Esophagus mucosa (tissue), 1 donor: ENCODE data around the gene CDH23. TPM values are rescaled to one million over a fixed set of nuclear protein-coding genes. Genes with fewer than 3 reads are reported as not detected.

Source experiments
- ATAC-seq: fragments of 200-7000 bp; cut with Tn5 transposase; one replicate; pipeline ENCODE4 v1.9.1; 2020
- total RNA-seq: library from RNA; stranded (reverse); gene quantifications from one replicate; pipeline ENCODE4 v1.2.4, GENCODE V29; 2023
- donor health status: DM: yes; HTN: yes; CAD: no.

CDH23 gene
- total RNA-seq, 1 donor from 2014 or later, result 1.3 TPM

DNA sequence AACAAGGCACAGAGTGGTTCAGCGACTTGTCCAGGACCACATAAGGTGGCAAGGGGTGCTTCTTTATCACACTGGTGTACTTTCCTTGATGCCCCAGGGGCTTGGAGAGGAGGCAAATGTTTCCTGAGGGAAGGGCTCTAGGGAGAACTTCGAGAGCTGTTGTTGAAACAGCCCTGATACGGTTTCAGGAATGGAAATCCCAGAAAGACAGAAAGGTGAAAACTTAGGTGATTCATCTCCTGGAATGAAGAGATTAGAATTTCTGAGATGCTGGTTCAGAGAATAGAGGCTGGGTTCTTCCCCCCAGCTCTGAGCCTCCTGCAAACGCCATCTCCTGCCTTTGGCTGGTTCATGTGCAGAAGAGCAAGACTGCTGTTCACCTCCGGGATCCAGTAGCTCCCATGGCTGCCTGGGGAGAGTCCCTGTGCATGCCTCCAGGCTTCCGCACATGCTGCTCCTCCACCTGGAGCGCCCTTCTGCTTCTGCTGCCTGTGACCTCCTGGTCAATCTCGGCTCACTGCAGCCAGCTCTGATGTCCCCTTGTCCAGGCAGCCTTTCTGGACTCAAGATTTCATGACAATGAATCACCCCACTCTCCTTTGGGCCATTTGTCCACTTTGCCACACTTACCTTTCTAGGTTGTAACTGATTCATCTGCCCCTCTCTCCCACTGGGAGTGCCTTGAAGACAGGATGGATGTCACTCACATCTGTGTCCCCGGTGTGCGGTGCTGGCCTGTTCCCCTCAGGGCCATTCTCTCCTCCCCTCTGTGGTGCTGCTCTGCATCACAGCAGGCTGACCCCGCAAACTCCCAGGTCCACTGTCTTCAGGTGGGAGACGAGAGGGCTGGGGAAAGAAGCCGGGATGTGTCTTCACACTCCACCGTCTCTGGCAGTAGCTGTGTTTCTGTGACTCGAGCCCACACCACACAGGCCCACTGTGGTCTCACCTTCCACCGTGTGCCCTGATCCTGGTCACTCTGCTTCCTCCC, 3.6 kb upstream of the CDH23 start:
- ATAC-seq, result no peak

DNA sequence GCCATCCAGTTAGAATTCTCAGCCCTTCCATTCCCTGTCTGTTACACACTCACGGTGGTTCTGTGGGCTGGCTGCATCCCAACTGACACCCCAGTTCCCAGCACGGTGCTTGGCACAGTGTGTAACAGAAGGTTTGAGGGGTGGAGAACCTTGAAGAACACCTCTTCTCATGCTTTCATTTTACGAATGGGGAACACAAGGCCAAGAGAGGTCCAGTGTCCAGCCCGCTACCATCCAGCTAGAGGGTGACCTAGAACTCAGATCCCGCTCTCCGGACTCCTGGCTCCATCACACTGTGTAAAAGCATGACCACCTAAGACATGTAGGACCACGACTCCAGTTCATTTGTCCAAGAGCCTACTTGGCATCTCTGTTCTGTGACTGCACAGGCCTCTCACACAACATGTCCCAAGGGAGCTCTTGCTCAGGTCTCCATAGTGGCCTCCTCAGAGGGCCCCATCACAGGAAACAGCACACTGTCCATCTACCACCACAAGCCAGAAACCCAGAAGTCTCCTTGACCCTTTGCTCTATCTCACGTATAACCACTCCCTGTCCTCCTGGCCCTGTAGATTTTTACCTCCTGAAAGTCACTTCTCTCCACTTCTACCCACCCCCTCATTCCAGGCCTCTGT, 2.8 kb upstream of the CDH23 start:
- no peak for ATAC-seq

DNA sequence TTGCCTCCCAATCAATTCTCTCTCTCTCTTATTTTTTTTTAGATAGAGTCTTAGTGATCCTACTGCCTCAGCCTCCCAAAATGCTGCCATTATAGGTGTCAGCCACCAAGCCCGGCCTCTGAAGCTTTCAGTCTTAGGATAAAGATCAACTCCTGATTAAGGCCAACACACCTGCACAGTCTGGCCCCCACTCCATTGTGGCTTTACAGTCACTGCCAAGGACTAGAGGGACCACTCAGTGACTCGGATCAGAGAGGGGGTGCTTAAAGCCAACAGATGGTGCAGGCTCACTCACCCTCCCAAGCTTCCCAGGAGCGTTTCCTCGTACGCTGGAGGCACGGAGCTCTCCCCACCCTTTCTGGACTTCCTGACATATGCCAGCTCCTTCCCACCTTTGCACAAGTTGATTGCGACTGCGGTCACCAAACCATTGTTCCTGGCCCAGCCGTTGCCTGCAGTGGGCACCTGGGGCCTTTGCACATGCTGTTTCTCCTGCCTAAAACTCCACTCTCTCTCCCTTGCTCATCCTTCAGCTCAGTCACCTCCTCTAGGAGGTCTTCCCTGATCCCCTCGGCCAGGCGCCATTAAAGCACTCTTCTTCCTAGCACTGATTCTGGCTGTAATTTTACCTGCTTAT, 1.7 kb upstream of the CDH23 start:
- ATAC-seq, result no peak

DNA sequence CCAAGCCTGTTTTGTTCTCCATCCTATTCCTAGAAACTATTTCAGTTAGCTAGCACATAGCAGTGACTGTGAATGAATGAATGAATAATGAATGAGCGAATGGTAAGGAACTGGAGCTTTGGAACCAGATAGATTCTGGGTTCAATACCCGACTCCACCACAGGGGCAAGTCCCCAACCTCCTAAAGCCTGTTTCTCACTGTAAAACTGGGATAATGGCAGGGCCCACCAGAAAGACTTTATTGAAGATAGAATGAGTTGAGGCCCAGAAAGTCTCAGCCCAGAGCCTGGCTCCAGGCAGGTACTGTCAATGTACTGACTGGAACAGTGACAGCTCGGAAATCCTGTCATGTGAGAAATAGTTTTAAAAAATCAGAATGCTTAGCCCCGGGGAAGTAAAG, 1.1 kb upstream of the CDH23 start:
- ATAC-seq, result no peak

DNA sequence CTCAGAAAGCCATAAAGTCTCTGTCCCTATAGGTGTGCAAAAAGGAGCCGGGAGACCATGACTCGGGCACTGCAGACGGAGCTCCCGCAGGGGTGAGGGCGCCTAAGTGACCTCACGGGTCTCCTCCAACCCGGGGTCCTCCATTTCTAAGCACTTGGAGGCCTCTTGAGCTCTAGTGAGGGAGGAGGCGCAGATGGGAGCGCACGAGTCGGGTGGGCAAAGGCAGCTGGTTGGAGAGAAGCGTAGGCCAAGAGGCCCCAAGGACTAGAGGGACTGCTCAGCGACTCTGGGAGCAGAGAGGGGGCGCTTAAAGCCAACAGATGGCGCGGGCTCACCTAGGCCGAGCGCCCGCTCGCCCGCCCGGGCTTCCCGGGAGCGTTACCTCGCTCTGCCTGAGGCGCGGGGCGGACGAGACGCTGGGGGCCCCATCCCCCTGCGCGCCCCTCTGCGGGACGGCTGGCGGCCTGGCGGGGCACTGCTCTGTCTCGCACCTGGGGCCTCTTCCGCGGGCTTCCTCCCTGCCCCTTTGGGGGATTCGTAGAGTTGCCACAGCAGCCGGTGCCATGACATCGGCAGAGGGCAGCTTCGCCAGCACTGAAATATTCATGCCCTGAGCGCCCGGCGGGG, 523 bp upstream of the CDH23 start:
- ATAC-seq, result peak; percentile 46

DNA sequence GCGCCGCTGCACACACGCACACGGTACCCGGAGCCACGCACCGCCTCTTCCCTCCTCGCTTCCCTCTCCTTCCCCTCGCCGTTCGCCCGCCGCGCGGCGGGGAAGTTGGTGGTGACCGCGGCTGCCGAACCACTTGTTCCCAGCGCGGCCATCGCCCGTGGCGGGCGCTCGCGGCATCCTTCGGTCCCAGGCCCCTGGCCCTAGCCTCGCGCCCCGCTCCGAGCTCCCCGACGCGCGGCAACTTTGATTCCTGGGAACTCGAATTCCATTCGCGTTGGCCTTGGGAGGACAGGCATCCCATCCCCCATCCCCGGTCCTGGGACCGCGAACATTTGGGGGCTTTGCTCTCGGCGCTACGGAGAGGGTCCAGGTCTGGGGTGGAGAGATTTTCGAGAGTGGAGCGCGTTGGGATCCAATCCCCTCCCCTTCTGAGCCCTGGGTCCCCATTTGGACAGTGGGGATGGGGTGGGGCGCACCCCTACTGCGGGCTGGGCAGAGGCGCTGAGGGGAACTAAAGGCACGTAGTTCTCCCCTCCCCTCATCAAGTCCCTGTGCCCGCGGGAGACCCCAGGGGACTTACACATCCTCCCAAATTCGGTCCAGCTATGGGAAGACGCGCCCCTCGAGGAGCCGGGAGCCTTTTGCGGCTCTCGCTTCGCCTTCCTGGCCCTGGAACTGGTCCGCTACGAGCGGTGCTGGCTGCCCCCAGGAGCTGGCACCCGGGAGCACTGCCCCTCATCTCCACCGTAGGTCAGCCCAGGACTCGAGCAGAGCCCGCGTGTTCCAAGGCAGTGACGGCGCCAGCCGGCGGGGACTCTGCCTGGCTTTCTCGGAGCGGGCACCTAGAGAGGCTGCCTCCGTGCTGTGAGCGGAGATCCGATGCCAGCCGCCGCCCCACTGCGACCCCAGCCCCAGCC, 834 bp downstream of the CDH23 start:
- no peak for ATAC-seq

DNA sequence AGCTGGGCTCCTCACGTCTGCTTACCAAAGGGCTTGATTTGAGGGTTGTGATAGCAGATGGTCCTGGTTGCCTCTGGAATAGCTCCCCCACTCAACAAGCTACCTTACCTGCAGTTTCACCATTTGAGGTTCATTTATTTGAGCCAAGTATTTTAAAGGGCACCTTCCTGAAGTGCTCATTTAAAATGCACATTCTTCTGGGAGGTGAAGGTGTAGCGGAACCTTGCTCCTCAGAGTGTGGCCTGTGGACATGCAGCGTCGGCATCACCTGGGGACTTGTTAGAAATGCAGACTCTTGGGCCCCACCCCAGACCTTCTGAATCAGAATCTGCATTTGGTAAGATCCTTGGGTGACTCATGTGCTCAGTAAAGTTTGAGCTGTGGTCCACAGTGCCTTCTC, 2.3 kb downstream of the CDH23 start:
- no peak for ATAC-seq

DNA sequence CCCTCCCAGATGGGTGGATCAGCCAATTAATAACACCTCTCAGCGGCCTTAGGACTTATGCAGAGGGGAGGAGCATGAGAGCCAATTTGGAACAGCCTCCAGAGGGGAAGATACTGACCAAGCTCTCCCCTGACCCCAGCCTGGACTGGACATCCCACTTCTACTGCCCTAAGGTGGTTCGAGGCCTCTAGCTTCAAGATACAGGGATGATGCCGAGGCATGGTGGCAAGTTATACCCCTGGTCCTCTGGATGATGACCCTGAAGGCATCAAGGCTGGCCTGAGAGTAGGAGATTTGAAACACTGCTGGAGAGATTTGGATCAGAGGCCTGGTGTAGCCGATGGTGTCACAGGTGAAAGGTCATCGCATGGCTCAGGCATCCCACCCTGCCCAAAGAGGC, 3.2 kb downstream of the CDH23 start:
- ATAC-seq, result peak; percentile 37

DNA sequence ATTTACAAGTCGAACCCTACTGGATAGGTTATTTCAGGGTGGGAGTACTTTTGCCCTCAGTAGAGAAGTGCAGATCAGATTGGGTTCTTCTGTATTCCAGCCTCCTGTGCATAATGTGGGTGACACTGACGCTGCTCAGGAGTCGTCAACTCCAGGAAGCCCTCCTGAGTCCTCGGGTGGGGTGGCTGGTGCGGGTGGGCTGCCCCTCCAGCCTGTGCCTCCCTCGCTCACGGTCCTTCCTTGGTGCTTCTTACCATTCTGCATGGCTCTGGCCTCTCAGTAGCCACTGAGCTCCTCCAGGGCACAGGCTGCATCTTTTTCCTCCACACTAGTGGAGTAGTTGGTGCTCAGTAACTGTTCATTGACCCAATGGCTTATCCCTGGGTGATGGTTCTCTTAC, 4.3 kb downstream of the CDH23 start:
- ATAC-seq, result no peak

DNA sequence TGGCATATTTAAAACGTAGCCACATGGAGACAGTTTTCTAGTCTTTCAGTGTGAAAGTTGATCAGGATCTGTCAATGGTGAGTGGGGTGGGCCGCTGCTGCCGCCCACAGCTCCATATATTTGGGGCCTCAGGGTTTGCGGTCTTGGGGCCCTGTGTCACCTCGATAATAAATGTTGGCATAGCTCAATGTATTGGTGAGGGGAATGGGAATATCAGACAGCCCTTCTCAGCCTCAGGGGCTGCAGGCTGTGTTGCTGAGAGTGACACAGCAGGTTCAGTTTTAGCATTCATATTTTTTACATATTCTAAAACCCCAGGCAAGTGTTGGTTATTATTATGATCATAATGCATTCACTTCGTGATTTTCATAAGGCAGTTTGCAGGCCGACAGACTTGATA, 5.3 kb downstream of the CDH23 start:
- no peak for ATAC-seq

DNA sequence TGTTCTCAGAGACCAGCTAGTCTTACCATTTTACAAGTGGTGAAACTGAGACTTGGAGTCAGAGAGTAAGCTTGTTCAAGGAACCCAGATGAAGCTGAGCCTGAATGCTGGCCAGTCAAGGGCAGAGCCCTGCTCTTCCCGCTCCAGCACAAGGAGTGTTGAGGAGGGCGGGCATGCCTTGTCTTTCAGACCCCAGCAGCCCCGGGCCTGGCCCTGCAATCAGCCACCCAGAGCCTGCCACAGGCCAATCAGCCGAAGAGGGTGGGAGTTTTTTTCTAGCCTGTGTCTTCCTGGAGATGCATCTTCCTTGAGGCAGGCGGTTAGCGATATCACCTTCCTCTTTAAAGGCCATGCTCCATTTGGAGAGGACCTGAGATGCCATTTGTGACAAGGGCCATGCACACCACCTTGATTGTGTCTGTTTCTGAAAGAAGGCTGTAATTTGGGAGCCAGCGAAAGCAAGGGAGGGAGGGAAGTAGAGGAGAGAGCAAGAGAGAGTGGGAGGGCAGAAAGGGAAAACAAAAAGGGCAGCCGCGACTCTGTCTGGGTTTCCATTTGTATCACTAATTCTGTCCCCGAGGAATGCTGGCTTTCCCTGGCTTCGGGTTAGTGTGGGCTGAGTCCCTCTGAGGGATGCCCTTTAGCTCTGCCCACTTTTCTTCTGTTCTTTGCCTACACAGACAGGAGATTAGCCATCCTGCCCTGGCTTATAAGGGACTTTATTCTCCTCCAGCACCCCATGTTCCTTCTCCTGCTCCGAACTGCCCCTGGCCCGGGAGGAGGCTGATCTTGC, 8.0 kb downstream of the CDH23 start:
- no peak for ATAC-seq

DNA sequence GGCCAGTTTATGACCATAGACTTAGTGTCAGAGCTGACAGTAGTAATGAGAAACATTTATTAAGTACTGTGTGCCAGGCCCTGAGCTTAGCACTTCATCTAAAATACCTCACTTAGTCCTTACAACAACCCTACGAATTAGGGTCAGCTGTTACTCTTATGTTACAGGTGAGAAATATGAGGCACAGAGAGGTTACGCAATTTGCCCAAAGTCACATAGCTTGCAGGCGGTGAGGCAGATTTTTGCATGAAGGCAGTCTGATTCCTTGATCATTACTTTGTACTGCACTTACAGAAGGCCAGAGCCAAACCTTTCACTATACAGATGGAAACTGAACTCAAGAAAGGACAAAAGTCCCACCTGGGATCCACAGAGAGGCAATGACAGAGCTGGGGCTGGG, 10.2 kb downstream of the CDH23 start:
- no peak for ATAC-seq

DNA sequence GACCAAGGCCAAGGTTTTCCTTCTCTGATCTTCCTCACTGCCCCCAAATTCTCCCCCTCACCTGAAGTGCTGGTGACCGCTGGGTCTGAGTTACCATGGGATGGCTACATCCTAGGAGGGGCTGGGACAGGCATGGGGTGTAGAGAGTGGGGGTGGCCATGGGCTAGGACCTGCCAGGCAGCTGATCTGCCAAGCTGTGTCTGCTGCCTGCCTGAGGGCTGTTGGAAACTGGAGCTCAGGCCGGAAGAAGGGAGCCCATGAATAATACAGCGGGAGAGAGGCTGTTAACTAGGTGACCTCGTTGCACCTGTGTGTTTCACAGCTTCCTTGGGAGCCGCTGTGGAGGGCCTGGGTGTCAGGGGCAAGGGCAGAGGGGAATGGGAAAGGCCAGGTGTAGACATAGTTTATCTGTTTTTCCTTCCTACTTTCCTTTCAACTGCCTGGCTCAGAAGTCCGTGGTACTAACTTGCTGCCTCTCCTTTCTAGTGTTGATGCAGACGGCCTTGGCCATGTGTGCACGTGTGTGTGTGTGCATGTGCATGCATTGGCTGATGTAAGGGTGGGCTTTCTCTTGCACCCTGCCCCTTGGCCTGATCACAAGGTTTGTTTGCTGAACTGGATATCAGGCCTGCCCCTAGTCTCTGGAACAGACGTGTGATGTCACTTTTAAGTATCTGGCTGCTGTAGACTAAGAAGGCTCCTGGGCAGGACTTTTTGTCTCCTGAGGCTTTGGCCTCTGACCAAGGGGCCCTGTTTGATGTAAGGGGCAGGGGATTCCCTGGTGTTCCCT, 11.9 kb downstream of the CDH23 start:
- ATAC-seq, result no peak

DNA sequence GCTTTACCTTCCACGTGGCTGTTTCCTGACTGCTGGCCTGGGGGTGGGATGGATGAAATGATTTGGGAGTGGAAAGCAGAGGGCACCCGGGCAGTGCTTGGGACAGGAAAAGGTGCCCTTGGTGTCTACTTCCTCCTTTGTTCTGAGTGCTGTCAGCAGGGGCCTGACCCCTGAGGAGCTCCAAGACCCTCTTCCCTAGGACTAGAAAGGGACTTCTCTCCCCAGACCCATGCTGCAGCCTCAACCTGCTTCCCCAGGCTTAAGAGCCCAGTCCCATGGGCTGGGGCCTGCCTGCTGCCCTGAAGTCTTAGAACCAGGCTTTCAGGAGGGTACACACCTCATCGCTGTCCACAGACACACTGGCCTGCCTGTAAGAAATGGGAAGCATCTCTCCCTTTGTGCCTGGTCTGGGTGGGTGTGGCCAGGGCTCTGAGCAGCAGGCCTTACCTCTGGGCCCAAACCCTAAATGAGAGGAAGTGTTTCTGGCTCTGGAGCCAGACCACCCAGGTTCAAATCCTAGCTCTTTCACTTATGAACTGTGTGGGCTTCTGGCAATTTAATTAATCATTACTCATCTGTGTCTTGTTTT, 12.9 kb downstream of the CDH23 start:
- ATAC-seq, result no peak

DNA sequence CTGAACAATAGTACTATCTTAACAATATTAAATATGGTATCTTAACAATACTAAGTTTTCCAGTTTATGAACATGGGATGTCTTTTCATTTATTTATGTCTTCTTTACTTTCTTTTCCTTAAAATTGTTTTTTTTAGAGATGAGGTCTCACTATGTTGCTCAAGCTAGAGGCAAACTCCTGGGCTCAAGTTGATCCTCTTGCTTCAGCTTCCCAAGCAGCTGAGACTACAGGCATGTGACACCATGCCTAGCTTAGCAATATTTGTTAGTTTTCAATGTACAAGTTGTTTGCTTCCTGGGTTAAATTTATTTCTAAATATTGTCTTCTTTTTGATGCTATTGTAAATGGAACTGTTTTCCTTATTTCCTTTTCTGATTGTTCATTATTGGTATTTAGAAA, 16.9 kb downstream of the CDH23 start:
- no peak for ATAC-seq

DNA sequence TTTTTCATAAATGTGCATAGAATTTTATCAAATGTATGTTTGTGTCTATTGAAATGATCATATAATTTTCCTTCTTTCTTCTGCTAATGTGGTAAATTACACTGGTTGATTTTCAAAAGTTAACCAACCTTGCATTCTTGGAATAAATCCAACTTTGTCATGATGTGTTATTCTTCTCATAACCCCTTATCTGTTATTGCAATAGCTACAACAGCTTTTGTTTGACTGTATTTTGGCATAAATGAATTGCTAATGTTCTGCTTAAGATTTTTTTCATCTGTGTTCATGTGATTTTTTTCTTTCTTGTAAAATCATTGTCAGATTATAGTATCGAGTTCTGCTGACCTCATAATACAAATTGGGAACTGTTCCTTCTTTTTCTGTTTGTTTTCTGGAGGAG, 17.6 kb downstream of the CDH23 start:
- ATAC-seq, result no peak

DNA sequence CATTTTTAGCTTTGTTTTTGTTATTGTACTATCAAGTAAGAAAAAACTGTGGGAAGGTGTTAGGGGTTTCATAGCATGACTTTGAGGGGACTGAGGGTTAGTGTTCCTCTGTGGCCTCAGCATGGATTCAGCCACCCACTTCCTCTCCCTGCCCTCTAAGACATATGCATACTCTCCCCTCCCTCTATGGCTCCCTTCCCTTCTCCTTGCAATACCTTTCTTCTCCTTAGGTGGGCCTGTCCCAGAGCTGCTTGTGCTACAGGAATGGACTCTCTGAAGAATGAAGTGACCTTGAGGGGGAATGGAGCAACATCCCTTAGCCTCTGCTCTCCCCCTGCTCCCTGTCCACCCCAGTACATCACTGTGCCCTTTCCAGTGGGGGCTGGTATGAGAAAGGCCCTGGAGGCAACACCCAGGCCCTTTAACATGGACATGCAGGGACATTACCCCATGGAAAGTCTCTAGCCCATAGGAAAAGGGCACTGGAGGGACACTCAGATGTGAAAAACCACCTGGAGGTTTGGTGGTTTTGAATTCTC, 22.4 kb downstream of the CDH23 start:
- ATAC-seq, result no peak

DNA sequence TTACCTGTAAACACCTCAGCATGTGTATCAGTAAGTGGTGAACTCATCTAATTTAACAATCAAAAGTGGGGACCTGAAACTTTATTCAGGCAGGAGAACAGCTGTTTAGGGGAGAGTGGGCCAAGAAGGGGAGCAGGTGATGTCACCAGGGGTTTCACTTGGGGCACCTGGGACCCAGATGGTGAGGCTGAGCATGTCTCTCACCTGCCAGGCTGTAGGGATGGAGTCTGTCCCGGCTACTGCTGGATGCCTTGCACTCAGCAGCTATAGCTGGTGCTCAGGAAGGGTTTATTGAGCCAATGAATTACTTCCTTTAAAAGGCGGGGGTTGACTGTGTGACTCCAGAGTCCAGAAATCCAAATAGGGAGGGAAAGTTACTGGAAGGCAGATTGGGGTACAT, 23.0 kb downstream of the CDH23 start:
- no peak for ATAC-seq

DNA sequence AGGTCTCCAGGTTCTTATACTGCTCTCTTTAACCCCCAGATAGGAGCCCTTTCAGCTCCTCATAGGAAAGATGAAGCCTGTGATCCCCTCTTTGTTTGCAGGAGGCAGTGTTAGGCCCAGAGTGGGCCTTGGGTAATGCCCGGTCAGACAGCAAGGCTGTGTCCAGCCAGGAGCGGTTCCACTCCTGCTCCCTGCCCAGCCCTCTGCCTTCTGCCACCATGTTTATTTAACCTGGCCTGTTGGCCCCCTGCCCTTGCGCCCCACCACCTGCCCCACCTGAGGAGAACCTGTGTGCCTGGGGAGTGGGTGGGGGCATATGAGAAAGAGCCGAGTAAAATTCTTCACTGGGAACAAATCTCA, 24.3 kb downstream of the CDH23 start:
- no peak for ATAC-seq

DNA sequence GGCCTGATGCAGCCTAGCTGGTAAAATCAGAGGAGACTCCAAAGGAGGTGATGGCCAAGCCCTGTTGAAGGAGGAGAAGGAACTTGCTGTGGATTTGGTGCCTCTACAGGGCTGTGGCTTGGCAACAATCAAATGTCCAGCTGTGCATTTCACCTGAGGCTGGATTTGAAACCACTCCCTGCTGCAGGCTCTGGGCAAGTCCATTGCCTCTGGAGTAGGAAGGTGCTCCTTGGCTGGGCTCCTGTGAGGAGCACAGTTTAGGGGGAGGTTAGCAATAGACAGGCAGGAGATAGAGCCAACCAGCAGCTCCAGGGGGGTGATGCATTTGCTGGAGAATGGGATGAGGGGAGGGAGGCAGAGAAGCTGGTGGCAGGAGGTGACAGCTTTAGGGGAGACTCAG, 26.5 kb downstream of the CDH23 start:
- ATAC-seq, result no peak
